NCI-H82 treated with DMSO at 0.1 percent for 48 hours (cell line): Measurements from ENCODE around the gene JAKMIP1.
A peak's percentile ranks its signal among the peaks of the same experiment; 100 is the strongest.
"Not testable (repeated sequence)": the region's sequence is repeated elsewhere in the genome, so short reads cannot be mapped to it uniquely, and the experiment has no call there.

Experiments used
- DNase-seq: peaks from one replicate; lab custom pipeline; 2025; ENCODE audit not compliant: unreplicated experiment; lab: John Stamatoyannopoulos, UW

The JAKMIP1 gene

DNA sequence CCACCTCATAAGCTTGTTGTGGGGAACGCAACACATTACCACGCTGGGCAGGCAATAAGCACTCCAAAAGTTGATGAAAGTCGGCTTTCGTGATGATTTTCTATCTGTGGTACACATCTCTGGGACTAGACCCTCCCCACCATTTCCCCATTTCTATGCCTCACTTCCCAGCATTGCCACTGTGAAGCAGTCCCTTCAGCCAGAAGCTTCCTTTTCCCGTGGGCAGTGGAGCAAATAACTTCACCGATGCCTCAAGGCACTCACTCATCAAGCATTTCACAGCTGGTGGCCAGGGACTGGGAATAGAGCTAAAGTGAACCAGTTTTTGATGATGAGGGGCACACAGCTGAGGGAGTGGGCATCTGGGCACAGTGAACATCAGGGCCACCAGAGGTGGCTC, 201.0 kb downstream of the JAKMIP1 start:
- DNase-seq, result no peak

DNA sequence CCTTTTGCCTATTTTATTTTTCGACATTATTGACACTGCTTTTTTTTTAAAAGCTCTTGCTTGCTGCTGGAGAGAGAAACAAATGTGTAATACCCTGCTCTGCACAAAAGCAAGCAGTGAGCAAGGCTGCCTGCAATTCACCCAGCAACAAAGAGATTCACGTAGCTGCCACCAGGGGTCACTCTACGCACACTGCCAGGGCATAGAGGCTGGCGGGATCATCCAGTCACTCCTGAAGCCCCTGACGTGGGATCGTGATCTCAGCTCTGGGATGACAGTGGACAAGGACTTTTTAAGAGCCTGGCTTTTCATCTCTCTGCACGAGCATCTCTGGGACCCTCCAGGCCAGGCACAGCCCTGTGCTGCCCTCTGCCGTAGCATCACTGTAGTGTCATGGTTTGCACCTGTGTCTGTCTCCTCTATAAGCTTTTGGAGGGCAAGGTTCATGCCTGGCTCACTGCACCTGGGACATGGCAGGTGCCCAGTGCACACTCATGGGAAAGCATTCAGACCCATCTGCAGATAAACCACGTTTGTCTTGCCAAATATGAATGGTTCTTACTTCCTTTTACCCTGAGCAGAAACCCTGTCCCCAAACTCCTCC, 201.9 kb downstream of the JAKMIP1 start:
- DNase-seq, result peak; percentile 37

DNA sequence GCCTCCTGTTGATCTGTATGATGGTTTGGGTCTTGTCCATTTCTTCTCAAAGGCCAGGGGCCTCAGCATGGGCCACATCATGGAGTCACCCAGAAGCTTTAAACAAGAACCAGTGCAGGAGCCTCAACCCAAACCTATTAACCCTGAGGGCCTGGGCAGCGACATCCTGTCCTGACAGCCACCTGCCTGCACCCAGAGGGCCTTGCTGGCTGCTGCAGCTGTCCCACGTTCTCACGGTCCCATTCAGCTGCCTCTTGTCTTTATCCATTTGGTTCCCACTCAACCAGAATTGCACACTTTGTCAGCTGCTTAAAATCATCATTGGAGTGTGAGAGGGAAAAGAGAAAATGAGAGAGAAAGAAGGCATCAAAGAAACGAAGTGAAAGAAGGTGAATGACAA, 203.7 kb downstream of the JAKMIP1 start:
- DNase-seq, result no peak

DNA sequence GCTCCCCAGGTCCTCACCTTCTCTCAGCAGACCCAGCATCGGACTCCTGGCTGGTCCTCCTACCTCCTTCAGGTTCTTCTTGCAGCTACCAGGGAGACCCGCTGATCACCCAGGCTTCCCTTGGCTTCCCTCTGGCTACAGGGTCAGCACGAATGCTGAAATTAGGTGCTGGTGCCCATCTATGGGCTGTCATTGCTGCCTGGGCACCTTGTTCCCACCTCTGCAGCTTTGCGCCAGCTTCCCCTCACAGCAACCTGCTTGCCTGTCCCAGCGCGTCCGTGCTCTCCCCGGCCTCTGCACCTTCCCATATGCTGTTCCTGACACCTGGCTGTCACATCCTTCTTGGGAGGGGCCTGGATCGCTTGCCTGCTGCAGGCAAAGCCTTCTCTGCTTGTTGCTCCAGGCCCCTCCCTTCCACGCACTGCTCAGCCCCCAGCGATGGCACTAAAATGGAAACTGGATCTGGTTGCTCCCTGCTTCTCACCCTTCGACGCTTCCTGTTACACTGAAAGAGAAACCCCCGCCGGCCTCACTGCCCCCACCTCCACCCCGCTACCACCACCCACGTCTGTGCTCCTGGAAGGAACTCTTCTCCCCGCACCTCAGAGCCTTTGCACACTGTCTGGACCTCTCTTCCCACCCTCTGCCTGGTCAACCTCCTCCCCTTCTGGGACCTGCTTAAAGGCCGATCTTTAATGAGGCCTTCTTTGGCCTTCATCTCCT, 204.3 kb downstream of the JAKMIP1 start:
- DNase-seq, result no peak

DNA sequence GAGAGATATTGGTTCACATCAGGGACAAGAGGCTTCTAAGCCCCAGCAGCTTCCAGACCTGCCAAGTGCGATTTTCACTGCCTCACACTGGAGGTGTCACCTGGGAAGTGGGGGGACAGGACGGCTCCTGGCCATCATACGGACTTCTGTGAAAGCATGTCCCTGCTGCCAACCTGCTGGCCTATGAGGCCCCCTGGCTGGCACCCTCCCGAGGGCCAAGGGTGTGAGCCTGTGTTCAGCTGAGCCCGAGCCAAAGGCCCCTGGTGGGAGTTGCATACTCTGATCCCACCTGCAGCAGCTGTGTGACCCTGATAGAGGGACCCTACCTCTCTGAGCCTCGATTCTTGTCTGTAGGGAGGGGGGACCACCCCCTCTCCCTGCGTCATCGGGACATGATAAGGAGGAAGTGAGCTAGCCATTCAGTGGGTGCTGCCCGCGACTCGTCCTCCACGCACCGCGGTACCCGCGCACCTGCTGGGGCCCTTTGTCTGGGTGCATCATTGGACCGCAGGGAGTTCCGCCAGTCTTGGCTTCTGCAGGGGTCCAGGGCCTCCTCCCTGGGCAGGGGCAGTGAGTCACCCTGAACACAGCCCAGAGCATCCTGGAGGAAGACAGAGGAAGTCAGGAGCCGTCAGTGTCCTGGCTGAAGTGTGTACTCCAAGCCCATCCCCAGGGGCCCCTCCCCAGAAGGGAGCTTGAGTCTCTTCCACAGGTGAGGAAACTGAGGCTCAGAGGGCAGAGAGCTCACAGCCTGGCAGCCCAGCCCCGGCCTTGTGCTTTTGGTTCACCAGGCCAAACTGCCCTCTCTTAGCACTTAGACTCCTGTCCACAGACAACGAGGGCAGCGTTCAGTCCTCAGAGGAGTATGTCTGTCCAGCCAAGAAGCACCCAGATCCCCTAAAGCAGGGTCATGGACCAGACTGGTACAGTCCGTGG, 206.2 kb downstream of the JAKMIP1 start:
- no peak for DNase-seq

DNA sequence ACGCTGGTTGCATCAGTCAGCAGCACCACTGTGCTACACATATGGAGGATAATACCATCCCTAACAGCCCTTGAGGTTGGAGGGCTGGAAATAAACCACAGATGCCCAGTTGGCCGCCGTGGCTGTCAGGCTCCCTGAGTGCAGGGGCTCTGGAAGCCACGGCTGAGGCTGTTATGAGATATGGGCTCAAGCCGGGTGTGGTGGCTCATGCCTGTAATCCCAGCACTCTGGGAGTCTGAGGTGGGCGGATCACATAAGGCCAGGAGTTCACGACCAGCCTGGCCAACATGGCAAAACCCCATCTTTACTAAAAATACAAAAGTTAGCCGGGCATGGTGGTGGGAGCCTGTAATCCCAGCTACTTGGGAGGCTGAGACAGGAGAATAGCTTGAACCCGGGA, 207.0 kb downstream of the JAKMIP1 start:
- not testable (repeated sequence) for DNase-seq

DNA sequence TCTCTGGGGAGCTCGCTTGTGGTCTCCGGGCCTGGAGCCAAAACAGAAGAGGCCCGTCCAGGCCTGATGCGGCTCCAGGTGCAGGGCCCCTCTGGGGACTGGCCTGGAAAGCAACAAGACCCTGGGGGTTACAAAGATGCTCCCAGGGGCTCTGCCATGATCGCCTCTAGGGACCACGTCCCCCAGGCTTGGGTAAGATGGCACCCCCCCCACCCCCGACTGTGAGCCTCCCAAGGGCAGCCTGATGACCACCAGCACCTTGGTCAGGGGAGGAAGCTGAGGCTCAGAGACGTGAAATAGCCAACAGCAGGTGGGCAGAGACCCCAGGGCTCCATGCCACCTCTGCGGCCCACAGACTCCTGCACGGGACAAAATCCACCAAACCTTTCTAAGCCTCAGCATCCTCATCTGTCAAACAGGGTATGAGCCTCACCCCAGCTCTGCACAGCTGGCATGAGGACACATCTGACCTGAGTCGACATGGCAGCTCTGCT, 207.5 kb downstream of the JAKMIP1 start:
- DNase-seq, result no peak

DNA sequence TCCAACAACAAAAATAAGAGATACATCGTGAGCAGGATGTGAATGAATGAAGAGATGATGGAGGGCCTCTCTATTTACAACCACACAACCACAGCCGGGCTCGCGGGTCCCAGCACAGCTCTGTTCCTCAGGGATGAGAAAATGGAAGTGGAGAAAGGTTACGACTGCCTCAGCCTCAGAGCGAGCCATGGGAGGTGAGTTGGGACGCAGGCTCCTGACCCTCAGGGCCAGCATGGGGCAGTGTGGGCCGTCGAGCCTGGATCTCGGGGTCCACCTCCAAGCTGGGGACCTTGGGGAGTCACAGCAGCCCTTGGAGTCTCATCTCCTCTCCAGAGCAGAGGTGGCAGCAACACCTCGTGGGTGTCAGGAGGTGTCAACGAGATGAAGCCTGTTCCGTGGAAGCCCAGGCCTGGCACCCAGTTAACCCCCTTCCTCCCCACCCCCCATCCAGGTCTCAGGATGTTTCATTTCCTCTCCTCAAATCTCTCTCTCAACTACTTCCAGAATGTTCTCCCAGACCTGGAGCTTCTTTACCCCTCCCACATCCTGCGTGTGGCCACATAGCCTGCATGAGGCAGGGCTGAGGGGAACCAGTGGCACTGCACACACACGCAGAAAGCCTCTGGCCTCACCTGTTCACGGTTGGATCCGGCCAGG, 208.1 kb downstream of the JAKMIP1 start:
- DNase-seq, result no peak

DNA sequence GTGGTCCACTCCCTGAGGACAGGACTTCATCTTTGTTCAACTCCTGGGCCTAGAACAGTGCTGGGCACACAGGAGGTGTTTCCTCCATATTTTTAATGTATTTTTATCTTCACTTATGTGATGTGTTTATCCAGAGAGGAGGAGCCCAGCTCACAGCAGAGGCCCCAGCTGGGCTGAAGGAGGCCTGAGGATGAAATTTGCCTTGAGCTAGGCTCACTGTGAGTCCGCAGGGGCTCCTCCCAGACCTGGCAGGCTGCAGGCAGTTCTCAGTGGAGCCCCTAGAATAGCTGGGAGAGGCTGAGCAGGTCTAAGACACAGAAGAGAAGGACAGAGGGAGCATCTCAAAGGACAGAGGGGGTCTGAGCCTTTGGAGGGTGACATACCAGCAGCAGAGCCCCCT, 208.9 kb downstream of the JAKMIP1 start:
- no peak for DNase-seq

DNA sequence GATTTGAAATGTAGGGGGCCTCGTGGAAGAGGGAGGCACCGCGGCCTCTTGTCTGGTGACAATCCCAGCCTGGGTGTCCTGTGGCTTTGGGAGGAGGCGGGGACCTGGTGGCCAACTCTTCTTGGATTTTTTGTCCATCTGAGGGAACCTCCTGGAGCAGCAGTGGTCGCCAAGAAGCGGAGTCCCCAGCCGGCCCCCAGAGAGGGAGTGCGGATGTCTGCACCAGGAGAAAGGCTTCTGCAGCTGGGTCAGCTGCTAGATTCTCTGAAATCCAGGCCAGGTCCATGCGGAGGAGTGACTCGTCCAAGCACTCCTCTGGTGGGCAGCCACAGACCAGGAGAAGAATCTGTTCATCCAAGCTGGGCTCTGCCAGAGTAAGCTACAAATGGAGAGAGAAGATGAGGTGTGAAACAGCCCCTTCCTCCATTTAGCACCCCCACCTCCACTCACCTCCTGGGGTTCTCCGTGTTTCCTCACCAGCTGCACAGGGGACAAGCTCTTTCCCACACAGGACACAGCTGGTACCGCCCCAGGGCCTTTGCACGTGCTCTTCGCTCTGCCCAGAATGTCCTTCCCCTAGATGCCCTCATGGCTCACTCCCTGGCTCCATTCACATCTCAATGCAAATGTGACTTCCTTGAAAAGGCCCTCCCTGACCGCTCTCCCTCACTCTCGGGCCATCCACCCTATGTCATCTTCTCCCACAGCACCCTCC, 209.7 kb downstream of the JAKMIP1 start:
- no peak for DNase-seq

DNA sequence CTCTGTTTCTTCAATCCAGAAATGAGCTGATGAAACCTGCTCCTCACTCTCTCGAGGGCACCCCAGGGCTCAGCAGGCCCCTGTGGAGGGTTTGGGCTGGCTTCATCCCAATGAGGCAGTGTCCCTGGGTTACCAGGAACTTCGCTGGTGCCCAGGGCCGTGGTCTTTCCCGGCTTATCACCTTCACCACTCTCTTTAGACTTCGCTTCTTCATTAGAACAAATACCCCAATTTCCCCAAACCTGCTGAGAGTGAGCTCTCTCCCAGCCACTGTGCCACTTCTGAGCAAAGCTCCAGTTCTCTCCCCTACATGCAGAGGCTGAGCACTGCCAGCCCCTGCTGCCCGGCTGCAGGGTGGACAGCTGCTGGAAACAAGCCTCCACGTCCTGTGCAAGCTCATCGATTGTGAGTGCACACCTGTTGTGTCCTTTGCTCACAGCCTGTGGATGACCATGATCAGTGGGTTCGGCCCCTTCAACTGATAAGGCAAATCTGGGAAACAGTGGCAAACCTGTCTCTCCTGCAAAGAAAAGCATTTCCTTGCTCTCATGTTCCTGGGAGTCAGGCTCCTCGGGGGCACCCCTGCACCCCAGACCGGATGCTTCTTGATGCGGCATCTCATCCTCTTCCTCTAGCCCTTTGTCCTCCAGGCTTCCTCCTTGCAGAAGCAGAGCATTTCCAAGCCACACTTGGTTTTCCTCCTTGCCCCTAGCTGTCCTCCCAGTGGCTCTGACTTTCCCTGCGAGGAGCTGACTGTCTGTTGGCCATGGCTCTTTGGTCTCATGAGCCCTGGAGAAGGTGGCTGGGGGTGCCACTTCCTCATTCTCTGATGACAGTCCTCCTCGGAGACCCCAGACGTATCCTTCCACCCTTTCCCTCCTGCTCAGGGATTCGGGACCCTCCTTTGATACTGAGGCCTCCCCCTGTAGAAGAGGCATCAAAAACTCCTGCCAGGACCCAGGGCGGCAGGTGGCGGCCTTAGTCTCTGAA, 210.8 kb downstream of the JAKMIP1 start:
- no peak for DNase-seq

DNA sequence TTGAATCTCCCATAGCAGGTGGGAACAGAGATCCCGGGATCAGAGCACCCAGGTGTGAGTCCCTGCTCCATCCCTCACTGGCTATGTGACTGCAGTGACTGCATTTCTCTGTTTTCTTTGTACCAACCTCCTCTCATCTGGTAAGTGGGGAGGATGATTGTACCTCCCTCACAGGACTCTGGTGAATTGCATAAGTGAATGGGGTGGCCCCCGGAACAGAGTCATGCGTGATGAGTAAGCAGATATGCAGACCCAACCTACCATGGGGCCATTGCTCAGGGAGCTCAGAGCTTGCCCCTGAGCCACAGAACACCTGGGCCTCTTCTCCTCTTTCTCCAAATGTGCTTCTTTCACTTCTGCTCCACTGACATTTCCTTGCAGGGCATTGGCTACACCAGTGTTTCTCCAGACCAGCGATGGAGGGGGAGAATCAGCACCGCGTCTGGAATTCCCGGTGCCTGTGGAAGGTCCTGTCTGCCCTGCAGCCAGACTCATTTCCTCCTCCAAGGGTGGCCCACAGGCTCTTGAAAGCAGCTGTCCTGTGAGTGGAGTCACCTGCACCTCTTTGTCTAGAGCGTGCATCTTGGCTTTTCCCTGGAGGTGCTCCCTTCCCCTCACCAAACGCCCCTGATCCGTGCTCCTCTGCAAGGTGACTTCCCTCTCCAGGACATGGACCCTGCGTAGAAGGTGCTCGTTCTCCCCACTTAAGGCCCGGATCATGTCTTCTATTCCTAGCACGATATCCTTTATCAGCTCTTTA, 212.1 kb downstream of the JAKMIP1 start:
- DNase-seq, result no peak

DNA sequence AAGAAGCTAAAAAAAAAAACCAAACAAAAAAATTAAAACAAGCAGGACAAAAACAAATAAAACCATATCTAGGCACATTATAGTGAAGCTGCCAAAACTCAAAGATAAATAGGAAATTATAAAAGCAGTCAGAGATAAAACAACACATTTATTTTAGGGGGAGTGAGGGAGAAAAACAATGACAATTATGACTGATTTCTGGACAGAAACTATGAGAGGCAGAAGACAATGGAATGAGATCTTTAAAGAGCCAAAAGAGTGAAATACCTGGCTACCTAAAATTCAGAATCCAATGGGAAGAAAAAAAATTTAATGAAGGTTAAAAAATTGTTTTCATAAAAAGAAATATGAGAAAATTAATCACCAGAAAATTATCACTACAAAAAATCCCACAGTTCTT, 215.5 kb downstream of the JAKMIP1 start:
- DNase-seq, result no peak

DNA sequence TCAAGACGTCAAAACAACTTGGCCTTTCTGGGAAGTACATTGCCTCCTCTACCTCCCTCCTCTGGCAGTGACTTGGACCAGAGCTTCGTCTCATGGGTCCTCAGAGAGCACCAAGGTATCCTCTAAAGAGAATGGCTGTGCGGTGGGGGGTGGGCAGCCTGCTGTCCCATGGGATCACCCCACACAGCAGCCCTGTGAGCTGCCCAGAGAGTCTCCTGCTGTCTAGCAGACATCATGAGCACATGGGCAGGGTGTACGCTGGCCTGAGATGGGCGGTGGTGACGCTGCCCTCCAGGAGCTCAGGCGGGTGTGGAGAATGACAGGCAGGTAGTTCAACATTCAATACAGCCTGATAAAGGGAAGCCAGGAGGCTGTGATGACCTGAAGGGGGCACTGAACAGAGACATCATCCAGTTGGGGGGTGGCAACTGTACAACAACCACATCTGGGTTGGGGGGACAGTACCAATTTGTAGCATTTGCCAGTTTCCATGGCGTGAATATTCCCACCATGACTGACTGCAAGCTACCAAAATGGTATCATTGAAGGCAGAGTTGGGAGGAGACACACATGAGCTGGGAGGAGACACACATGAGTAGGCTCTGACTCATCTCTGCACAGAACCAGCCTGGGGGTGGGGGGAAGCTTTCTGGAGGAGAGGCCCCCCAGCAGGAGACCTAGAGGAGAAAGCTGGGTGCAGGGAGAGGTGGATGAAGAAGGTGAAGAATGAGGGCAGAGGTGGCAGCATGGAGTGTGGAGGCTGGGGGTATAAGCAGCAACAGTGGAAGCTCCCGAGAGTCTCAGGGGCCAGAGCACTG, 218.0 kb downstream of the JAKMIP1 start:
- DNase-seq, result no peak

DNA sequence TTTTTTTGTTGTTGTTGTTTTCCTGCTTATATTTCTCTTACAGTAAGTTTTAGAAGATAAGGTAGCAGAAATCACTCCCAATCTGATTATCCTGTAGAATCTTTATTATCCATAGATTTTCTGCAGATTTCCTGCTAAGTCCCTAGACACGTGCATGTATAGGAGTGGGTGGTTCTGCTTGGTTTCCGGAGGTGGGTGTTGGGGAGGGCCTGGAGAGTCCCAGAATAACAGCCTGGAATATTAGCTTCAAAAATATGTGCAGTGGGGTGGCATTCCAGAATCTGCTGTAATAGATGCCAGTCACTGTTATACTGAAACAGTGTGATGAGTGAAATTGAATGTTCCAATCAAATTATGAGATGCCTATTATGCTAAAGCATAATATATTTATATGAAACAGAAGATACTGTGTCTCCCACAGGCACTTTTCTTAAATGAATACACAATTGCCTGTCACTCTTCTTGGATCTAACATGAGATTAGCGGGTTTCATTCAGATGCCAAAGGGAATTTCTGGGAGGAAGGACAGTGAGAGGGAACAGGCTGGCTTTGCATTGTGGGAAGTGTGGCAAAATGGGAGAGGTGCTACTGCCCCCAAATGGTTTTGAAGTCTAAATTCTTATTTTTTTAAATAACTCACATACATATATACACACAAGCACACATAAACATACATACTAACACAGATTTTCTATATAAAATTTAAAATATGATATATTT, 219.8 kb downstream of the JAKMIP1 start:
- DNase-seq, result no peak

DNA sequence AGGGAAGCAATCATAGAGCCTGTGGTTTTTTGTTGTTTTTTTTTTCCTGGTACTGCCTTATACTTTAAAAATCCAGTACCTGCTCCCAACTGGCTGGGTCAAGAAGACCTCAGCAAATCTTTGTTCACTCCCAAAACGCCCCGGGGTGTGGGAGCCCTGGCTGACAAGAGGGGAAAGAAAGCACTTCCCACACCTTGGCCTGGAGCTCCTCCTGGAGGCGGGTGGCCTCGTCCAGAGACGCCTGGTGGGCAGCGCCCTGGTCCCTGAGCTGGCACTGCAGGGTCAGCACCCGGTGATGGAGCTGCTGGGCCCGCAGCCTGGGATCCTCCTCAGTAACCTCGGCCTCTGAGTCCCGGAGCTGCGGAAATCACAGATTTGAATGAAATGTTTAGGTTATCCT, 220.4 kb downstream of the JAKMIP1 start:
- DNase-seq, result no peak

DNA sequence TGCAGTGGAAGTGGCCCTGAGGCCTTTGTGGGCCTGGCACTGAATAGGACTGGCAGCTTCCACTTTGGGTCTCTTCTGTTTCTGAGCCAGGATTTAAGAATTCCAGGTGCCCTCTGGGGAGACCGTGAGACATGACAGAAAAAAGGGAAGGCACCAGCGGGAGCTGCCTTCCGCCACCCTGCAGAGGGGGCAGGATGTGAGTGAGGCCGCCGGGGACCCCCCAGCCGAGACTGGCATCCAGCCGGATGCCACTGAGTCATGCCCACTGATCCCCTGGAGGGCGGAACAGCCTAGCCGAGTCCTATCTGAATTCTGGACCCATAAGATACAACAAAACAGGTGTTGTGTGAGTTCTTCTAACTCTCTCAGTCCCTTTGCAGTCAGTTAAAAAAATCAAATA, 223.4 kb downstream of the JAKMIP1 start:
- DNase-seq, result no peak
